ENCODE data around the gene TMEM156.
"Not testable (repeated sequence)": the region's sequence is repeated elsewhere in the genome, so short reads cannot be mapped to it uniquely, and the experiment has no call there.

The TMEM156 gene

GRCh38 chr4:38988353-38988752 lies 43.9 kb downstream of the TMEM156 start:
- not testable (repeated sequence) for DNase-seq

- DNase-seq, result no peak
These were observed 44.7 kb downstream of the TMEM156 start for GRCh38 chr4:38987491-38987890.

- DNase-seq, result no peak
These were observed 46.7 kb downstream of the TMEM156 start for GRCh38 chr4:38985410-38986100.

GRCh38 chr4:38983787-38984598 lies 48.2 kb downstream of the TMEM156 start:
- peak; percentile 4 to 15 for DNase-seq

GRCh38 chr4:38983291-38983690 lies 48.9 kb downstream of the TMEM156 start:
- DNase-seq, result no peak

DNA sequence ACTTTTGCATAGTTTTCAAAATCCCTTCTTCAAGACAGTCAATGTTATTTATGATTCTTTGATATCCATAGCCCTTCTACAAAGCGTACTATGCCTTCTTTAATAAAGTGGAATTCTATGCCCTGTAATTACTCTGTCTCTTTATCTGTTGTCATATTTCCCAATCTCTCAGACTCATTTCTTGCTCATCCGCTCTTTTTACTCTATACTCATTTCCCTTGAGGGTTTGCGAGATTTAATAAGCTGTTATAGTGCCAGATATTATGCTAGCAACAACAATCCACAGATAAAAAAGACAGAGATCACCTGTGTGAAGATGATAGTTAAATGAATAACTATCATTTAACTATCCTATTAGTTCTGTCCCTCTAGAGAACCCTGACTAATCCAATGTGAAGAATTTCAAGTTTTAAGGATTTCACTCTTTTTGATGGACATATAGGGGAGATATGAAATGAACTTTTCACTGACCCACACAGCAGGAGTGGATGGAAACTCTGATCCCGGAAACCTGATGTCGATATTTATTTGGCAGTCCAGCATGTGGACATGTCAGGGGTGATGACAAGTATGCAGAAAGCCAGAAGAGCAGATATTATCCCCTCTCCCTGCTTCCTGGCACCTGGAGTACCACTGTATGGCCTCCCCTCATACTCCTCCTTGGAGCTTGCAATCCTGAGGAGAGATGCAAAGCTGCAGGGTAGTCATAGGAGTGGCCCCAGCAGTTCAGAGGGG lies 49.7 kb downstream of the TMEM156 start:
- no peak for DNase-seq

GRCh38 chr4:38980903-38981676 lies 51.1 kb downstream of the TMEM156 start:
- DNase-seq, result no peak

DNA sequence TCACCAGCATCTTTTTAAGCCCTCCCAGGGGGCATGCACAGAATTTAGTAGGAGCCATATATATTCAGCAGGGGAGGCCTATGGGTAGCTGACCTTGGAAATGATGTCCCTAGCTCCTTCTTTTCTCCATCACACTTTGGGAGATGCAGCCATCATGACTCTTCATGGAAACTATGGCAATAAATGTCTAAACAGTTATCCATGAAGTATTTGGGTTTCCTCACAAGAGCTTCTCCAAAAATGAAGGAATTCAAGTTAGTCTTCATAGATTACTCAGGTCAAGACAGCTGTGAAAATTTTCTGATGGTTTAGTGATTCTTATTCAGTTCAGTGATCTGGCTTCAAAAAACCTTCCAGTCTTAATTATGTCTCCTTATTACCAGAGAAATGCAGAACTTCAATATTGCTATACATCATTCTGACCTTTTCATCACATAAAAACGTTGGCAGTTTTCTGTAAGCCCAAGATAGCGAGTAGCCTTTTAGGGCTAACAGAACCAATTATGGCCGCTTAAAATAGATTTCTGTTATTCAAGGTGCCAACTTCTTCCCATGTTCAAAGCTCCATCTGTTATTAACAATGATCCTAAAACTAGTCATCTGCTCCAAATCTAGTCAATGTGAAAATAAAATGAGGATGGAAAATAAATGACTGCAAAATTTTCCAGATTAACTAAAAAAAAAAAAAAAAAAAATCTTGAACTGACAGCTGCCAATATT lies 52.5 kb downstream of the TMEM156 start:
- DNase-seq, result no peak

DNA sequence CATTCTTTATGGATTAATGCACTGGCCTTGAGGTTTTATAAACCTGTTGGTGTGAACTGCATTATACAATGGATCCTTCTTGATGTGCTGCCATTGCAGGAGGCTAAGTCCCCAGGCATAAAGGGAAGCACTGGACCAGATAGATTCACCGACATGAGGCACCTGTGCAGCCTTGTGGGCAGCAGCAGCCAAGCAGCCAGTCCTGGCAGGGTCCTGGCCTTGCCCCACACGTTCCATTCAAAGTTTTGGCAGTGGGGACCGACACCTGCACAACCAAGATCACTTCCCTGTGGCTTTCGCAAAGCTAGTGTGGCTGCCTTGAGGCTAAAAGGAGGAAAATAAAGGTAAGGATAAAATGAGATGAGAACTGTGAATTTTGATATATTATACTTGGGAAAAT lies 53.1 kb downstream of the TMEM156 start:
- DNase-seq, result no peak

GRCh38 chr4:38976308-38976707 lies 55.9 kb downstream of the TMEM156 start:
- DNase-seq, result no peak

DNA sequence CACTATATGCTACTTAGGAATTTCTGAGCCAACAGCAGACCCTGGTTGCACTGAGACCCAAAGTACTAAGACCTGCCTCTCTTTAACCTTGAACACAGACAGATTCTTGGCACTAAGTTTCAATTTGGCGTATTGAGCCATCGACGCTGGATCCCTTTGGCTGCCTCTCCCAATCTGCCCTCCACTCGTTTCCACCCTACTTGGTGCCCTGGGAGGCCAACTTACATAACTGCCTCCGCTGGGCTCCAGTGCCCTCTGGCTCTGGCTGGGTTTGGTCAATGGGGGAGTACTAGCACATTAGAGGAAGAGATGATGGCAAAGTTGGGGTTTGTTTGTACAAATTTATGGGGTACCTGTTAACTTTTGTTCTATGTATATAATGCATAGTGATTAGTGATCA lies 63.5 kb downstream of the TMEM156 start:
- DNase-seq, result no peak

- DNase-seq, result no peak
These were observed 64.7 kb downstream of the TMEM156 start for GRCh38 chr4:38967260-38968095.

- no peak for DNase-seq
These were observed 66.3 kb downstream of the TMEM156 start for GRCh38 chr4:38965866-38966265.

GRCh38 chr4:38964942-38965775 lies 67.0 kb downstream of the TMEM156 start:
- no peak for DNase-seq

DNA sequence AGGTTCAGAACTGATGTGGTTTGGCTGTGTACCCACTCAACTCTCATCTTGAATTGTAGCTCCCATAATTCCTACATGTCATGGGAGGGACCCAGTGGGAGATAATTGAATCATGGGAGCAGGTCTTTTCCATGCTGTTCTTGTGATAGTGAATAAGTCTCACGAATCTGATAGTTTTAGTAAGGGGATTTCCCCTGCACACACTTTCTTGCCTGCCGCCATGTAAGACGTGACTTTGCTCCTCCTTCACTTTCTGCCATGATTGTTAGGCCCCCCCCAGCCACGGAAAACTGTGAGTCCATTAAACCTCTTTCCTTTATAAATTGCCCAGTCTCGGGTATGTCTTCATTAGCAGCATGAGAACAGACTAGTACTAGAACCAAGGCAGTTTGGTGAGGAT lies 73.0 kb downstream of the TMEM156 start:
- not testable (repeated sequence) for DNase-seq

DNA sequence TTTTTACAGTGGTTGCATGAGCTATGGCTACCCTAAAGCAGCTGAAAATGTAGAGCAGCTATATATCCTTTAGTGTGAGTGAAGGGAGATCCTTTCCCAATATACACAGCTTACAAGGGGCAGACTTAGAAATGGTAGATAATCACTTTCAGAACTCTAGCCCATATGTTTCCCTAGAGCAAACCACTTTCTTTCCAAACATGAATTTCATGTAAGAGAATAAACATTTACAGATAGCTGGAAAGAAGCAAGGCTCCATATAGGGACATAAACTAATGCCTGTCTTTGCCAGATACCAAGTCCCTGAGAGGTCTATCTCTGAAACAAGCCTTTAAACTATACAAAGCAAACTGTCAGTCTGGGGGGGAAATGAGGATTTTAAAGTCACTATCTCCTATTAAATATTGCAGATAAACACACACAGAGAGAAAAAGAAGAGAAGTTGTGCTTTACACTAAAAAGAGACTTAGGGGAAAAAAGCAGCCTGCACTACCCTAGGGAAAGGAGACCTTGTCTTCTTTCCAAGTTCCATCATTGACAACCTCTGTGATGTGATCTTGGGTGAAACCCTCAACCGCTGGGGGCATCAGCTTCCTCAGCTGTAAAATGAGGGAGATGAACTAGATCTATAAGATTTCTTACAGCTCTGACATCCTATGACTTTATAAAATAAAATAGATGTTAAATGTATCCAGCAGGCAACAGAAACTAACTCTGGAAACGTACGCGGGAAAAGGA lies 73.6 kb downstream of the TMEM156 start:
- no peak for DNase-seq

- no peak for DNase-seq
These were observed 74.3 kb downstream of the TMEM156 start for GRCh38 chr4:38957893-38958292.

GRCh38 chr4:38957261-38957815 lies 74.9 kb downstream of the TMEM156 start:
- no peak for DNase-seq

DNA sequence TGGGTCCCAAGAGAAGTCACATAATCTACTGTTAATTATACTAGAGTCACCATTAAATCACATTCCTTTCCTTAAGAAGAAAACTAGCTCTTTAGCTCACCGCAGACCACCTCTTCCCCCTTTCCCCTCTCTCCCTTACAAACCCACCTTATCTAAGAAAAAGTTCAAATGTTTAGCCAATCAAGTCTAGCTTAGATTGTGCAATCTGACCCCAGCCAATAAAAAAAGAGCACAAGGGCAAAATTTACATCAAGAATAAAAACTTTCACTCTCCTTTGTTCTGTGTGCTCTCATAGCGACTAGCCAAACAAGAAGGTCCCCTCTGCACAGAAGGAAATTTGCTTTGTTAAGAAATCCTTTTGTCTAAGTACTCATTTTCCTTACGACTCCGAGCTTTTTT lies 76.3 kb downstream of the TMEM156 start:
- no peak for DNase-seq
